ENCODE results near the gene RAB11A. TPM values are rescaled to one million over a fixed set of nuclear protein-coding genes. Genes with fewer than 3 reads are reported as not detected.

The RAB11A gene
- total RNA-seq, result 100 to 1,000 TPM; 233 to 295 TPM
- 249 TPM for polyA plus RNA-seq (2013, experiment 1 of 2)
- polyA plus RNA-seq (2013, experiment 2 of 2), result 228 TPM
- long read RNA-seq, experiment 1, full-length matches to known transcripts, result 96 of 118 reads
- long read RNA-seq, experiment 1, partial matches to known transcripts, result 7 of 118 reads
- long read RNA-seq, experiment 1, other reads (novel, unspliced or antisense), result 15 of 118 reads
- long read RNA-seq, experiment 2, full-length matches to known transcripts, result 130 of 155 reads
- long read RNA-seq, experiment 2, partial matches to known transcripts, result 9 of 155 reads
- long read RNA-seq, experiment 2, other reads (novel, unspliced or antisense), result 16 of 155 reads
- long read RNA-seq, experiment 3, full-length matches to known transcripts, result 248 of 262 reads
- long read RNA-seq, experiment 3, partial matches to known transcripts, result 2 of 262 reads
- long read RNA-seq, experiment 3, other reads (novel, unspliced or antisense), result 12 of 262 reads
- long read RNA-seq, experiment 4, full-length matches to known transcripts, result 642 of 651 reads
- long read RNA-seq, experiment 4, partial matches to known transcripts, result 2 of 651 reads
- long read RNA-seq, experiment 4, other reads (novel, unspliced or antisense), result 7 of 651 reads

DNA sequence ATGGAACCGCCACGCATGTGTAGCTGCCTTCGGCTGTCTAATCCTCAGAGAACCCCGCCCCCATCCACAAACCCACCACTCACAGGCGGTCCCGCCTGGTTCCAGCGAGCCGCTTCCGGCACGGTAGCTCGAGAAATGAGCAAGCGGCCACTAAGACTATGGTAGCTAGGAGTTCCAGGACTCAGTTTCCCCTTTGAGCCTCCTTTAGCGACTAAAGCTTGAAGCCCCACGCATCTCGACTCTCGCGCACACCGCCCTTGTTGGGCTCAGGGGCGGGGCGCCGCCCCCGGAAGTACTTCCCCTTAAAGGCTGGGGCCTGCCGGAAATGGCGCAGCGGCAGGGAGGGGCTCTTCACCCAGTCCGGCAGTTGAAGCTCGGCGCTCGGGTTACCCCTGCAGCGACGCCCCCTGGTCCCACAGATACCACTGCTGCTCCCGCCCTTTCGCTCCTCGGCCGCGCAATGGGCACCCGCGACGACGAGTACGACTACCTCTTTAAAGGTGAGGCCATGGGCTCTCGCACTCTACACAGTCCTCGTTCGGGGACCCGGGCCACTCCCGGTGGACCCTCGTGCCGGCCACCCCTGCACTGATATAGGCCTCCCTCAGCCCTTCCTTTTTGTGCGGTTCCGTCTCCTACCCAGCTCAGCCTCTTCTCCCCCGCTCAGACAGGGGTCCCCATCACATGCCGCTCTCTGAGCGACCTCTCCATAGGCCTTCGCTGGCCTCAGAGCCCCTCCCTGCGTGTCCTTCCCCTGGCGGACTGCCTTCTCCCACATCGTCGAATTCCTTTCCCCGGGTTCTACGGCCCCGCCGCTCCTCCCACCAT is at the start of gene RAB11A:
Gene RAB11A, plus strand, starts transcription at position 366 of the 828 bp plus-strand sequence. Its CDS starts 95 bp downstream, at position 461.
- H3K4me3 ChIP-seq (ENCODE audit: low read length), result peak within 1 kb of the TSS; percentile 97
- no peaks in the 10 kb centered on the region for H3K27me3 ChIP-seq (ENCODE audit: control insufficient read depth, insufficient read depth, low read length, poor library complexity, severe bottlenecking)
- H3K27ac Mint-ChIP-seq, result peak within 1 kb of the TSS; percentile 99
- peak within 1 kb of the TSS; percentile 80 for H3K27ac ChIP-seq (ENCODE audit: low read depth, low read length)
- DNase-seq, result peak; percentile 97
- peak within 1 kb of the TSS; percentile 87 for H3K9ac ChIP-seq (ENCODE audit: extremely low read depth, low read length, poor library complexity, severe bottlenecking)
- TF ChIP-seq, protein P1, sequence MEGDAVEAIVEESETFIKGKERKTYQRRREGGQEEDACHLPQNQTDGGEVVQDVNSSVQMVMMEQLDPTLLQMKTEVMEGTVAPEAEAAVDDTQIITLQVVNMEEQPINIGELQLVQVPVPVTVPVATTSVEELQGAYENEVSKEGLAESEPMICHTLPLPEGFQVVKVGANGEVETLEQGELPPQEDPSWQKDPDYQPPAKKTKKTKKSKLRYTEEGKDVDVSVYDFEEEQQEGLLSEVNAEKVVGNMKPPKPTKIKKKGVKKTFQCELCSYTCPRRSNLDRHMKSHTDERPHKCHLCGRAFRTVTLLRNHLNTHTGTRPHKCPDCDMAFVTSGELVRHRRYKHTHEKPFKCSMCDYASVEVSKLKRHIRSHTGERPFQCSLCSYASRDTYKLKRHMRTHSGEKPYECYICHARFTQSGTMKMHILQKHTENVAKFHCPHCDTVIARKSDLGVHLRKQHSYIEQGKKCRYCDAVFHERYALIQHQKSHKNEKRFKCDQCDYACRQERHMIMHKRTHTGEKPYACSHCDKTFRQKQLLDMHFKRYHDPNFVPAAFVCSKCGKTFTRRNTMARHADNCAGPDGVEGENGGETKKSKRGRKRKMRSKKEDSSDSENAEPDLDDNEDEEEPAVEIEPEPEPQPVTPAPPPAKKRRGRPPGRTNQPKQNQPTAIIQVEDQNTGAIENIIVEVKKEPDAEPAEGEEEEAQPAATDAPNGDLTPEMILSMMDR (conservative IDR thresholded peaks at IDR 0.05), result peak; percentile 55
- H3K4me1 Mint-ChIP-seq, result peaks cover 7% of the 10 kb centered on the region
- WGBS, 2 experiments (ENCODE audit: insufficient coverage in 1 of 2, insufficient read length in 1 of 2), result 0% methylated on average over 23 to 62 of the region's 62 CpGs
- no peaks in the 10 kb centered on the region for H3K9me3 ChIP-seq (ENCODE audit: control insufficient read depth, low read length)
- peaks cover 3% of the 10 kb centered on the region for H3K36me3 Mint-ChIP-seq (ENCODE audit: low read depth)
- no peaks in the 10 kb centered on the region for H3K9me3 Mint-ChIP-seq
- peak within 1 kb of the TSS; percentile 100 for H3K4me3 Mint-ChIP-seq
- H3K27me3 Mint-ChIP-seq (ENCODE audit: insufficient read depth), result no peaks in the 10 kb centered on the region
- H3K4me1 ChIP-seq (ENCODE audit: control insufficient read depth, insufficient read depth, low read length), result no peaks in the 10 kb centered on the region
- H3K36me3 ChIP-seq (ENCODE audit: control insufficient read depth, insufficient read depth, low read length), result no peaks in the 10 kb centered on the region

DNA sequence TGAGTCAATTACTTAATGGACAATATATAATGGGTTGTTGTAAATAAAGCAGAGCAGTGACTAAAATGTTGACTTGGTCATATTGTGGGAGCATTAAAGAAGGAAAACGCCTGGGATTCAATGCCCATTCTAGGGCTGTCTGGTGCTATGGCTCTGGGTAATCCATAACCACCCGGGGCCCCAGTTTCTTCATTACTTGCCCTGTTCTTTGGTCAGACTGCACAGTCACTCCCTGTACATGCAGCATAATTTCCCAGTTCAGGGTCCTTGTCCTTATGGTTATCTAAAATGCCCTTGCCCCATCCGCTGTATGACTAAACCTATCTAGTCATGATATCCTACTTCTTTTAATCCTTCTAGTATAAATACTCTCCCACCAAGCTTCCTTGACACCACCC is 49.7 kb upstream of the RAB11A start:
- Mint-ChIP-seq H3K4me3 (no peak overlapping the region), H3K36me3 (ENCODE audit: low read depth) (no peaks in the 10 kb centered on the region), H3K27ac (no peak overlapping the region), H3K27me3 (ENCODE audit: insufficient read depth) (no peaks in the 10 kb centered on the region), H3K9me3 (no peaks in the 10 kb centered on the region), H3K4me1 (peaks cover 6% of the 10 kb centered on the region)
- Histone ChIP-seq H3K9ac (ENCODE audit: extremely low read depth, low read length, poor library complexity, severe bottlenecking) (no peak overlapping the region), H3K4me3 (ENCODE audit: low read length) (no peak overlapping the region), H3K36me3 (ENCODE audit: control insufficient read depth, insufficient read depth, low read length) (no peaks in the 10 kb centered on the region), H3K27me3 (ENCODE audit: control insufficient read depth, insufficient read depth, low read length, poor library complexity, severe bottlenecking) (no peaks in the 10 kb centered on the region), H3K27ac (ENCODE audit: low read depth, low read length) (no peak overlapping the region), H3K4me1 (ENCODE audit: control insufficient read depth, insufficient read depth, low read length) (no peaks in the 10 kb centered on the region), H3K9me3 (ENCODE audit: control insufficient read depth, low read length) (no peaks in the 10 kb centered on the region)
- TF ChIP-seq, protein P1 (conservative IDR thresholded peaks at IDR 0.05), result no peak
- DNase-seq, result no peak
- WGBS, 2 experiments (ENCODE audit: insufficient coverage in 1 of 2, insufficient read length in 1 of 2), result 90 to 96% methylated on average over 3 of the region's 3 CpGs

DNA sequence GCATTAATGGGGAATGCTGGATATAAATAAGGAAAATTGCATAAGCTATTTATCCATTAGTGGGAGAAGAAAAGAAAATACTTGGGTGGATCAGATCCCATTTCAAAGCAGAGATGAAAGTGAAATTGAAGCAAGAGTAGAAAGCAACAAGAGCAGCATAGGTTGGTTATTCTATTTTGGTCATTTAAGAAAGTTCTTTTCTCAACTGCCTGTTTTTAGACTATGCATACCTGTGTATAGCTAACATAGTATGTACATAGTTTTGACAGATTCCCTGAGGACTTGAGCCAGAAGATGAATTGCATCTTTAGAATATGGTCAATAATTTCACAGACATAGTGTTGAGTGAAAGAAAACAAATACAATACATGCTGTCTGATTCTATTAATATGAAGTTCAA is 48.2 kb upstream of the RAB11A start:
- DNase-seq, result no peak
- Histone ChIP-seq H3K27me3 (ENCODE audit: control insufficient read depth, insufficient read depth, low read length, poor library complexity, severe bottlenecking) (no peaks in the 10 kb centered on the region), H3K9ac (ENCODE audit: extremely low read depth, low read length, poor library complexity, severe bottlenecking) (no peak overlapping the region), H3K27ac (ENCODE audit: low read depth, low read length) (no peak overlapping the region), H3K9me3 (ENCODE audit: control insufficient read depth, low read length) (peaks cover 7% of the 10 kb centered on the region), H3K36me3 (ENCODE audit: control insufficient read depth, insufficient read depth, low read length) (no peaks in the 10 kb centered on the region), H3K4me1 (ENCODE audit: control insufficient read depth, insufficient read depth, low read length) (no peaks in the 10 kb centered on the region), H3K4me3 (ENCODE audit: low read length) (no peak overlapping the region)
- peaks cover 6% of the 10 kb centered on the region for H3K4me1 Mint-ChIP-seq
- peaks cover 3% of the 10 kb centered on the region for H3K9me3 Mint-ChIP-seq
- H3K36me3 Mint-ChIP-seq (ENCODE audit: low read depth), result peaks cover 3% of the 10 kb centered on the region
- no peak overlapping the region for H3K27ac Mint-ChIP-seq
- H3K4me3 Mint-ChIP-seq, result no peak overlapping the region
- no peaks in the 10 kb centered on the region for H3K27me3 Mint-ChIP-seq (ENCODE audit: insufficient read depth)
- TF ChIP-seq, protein P1 (conservative IDR thresholded peaks at IDR 0.05), result no peak

Measured in endodermal cell (in vitro differentiated cells).